K562 (cell line): ENCODE results near the gene WDR83. TPM values are rescaled to one million over a fixed set of nuclear protein-coding genes. Genes with fewer than 3 reads are reported as not detected.

Experiments used
- AFF4 ChIP-seq: sonication (generic); formaldehyde crosslinking; IDR thresholded peaks from 2 replicates; pipeline ENCODE4 v1.8.0; 2023; ENCODE audit warnings: mild to moderate bottlenecking, missing genetic modification reagents
- ARID1B ChIP-seq: fragments of 450-650 bp; IDR thresholded peaks from 2 replicates; pipeline ENCODE4 v1.6.1; 2016; ENCODE audit warnings: antibody characterized with exemption, mild to moderate bottlenecking, inconsistent platforms
- ARNT ChIP-seq, 2 experiments: fragments of 450-650 bp; IDR thresholded peaks; 2 replicates each; pipeline ENCODE4 v1.6.1; 2016; ENCODE audit warnings: mild to moderate bottlenecking in 1 of 2
- BDP1 ChIP-seq: IDR thresholded peaks from 3 replicates; pipeline ENCODE4 v1.6.1; 2011; ENCODE audit not compliant: insufficient read length, insufficient read depth
- BRD4 ChIP-seq: fragments of 200-600 bp; sonication (generic); IDR thresholded peaks from 2 replicates; pipeline ENCODE4 v1.6.1; 2017; ENCODE audit warnings: inconsistent platforms
- BRF2 ChIP-seq: IDR thresholded peaks from 3 replicates; pipeline ENCODE4 v1.6.1; 2011; ENCODE audit warnings: borderline replicate concordance, mild to moderate bottlenecking; ENCODE audit not compliant: insufficient read length, insufficient read depth
- CHD2 ChIP-seq: IDR thresholded peaks from 2 replicates; pipeline ENCODE4 v1.6.1; 2011; ENCODE audit warnings: low read depth, low read length
- CREBBP ChIP-seq: IDR thresholded peaks from one replicate; pipeline ENCODE4 v1.6.1; 2012; ENCODE audit warnings: low read depth, mild to moderate bottlenecking, control low read depth, inconsistent platforms, low read length
- DEAF1 ChIP-seq: fragments of 450-650 bp; formaldehyde crosslinking; IDR thresholded peaks from 2 replicates; pipeline ENCODE4 v1.4.0; 2020; ENCODE audit warnings: mild to moderate bottlenecking, moderate library complexity
- ELF4 ChIP-seq: fragments of 450-650 bp; formaldehyde crosslinking; IDR thresholded peaks from 2 replicates; pipeline ENCODE4 v1.4.0; 2022; ENCODE audit warnings: missing genetic modification characterization
- HDAC2 ChIP-seq: fragments of 450-650 bp; IDR thresholded peaks from 2 replicates; pipeline ENCODE4 v1.6.1; 2016; ENCODE audit warnings: mild to moderate bottlenecking
- HDGF ChIP-seq: fragments of 450-650 bp; IDR thresholded peaks from 2 replicates; pipeline ENCODE4 v1.6.1; 2016
- KAT8 ChIP-seq: fragments of 450-650 bp; IDR thresholded peaks from 2 replicates; pipeline ENCODE4 v1.6.1; 2016; ENCODE audit warnings: low read depth, mild to moderate bottlenecking
- LCOR ChIP-seq: sonication (generic); formaldehyde crosslinking; IDR thresholded peaks from 2 replicates; pipeline ENCODE4 v1.8.0; 2022; ENCODE audit warnings: mild to moderate bottlenecking, missing genetic modification reagents
- MBD2 ChIP-seq: sonication (generic); IDR thresholded peaks from 2 replicates; pipeline ENCODE4 v1.6.1; 2016; ENCODE audit warnings: low read depth, borderline replicate concordance
- MCM7 ChIP-seq, 2 experiments: fragments of 450-650 bp; IDR thresholded peaks; 2 replicates each; pipeline ENCODE4 v1.6.1; 2016 to 2018
- NFE2L1 ChIP-seq: fragments of 450-650 bp; IDR thresholded peaks from 2 replicates; pipeline ENCODE4 v1.6.1; 2016; ENCODE audit warnings: missing genetic modification characterization, low read depth, mild to moderate bottlenecking, missing compliant biosample characterization, moderate library complexity, borderline replicate concordance
- NFIX ChIP-seq: fragments of 250-450 bp; sonication (Bioruptor Pico); IDR thresholded peaks from 2 replicates; pipeline ENCODE4 v1.4.0; 2020; ENCODE audit warnings: low read depth, mild to moderate bottlenecking, moderate library complexity
- PHF21A ChIP-seq: fragments of 450-650 bp; IDR thresholded peaks from 2 replicates; pipeline ENCODE4 v1.6.1; 2017; ENCODE audit warnings: low read depth, borderline replicate concordance
- RB1 ChIP-seq: fragments of 450-650 bp; IDR thresholded peaks from 2 replicates; pipeline ENCODE4 v1.6.1; 2017; ENCODE audit warnings: low read depth, mild to moderate bottlenecking
- SREBF2 ChIP-seq: sonication (generic); formaldehyde crosslinking; IDR thresholded peaks from 2 replicates; pipeline ENCODE4 v1.4.0; 2020; ENCODE audit warnings: mild to moderate bottlenecking, missing genetic modification reagents
- ZFP30 ChIP-seq: fragments of 250-450 bp; sonication (Bioruptor Pico); IDR thresholded peaks from 2 replicates; pipeline ENCODE4 v1.8.0; 2022; ENCODE audit warnings: moderate library complexity, mild to moderate bottlenecking, inconsistent platforms, borderline replicate concordance
- ZFX ChIP-seq: sonication (generic); formaldehyde crosslinking; IDR thresholded peaks from 2 replicates; pipeline ENCODE4 v1.8.0; 2022; ENCODE audit warnings: mild to moderate bottlenecking, missing genetic modification reagents, moderate library complexity
- ZNF121 ChIP-seq: sonication (generic); formaldehyde crosslinking; conservative IDR thresholded peaks from 2 replicates; pipeline ENCODE4 v1.8.0; 2022; ENCODE audit warnings: missing genetic modification reagents
- ZNF253 ChIP-seq: fragments of 250-450 bp; sonication (Bioruptor Pico); conservative IDR thresholded peaks from 2 replicates; pipeline ENCODE4 v1.6.1; 2021; ENCODE audit warnings: mild to moderate bottlenecking
- polyA plus RNA-seq, 8 experiments: library from polyadenylated mRNA; depleted of rRNA in 4 of 8; stranded (reverse) in 5 of 8; unstranded in 3 of 8; fragments of >200 nt; fragmentation: Nextera tagmentation in 2 of 8; fragmentation: Illumina TruSeq in 1 of 8; extraction: Ambion mirVana in 2 of 8; extraction: Trizol in 1 of 8; gene quantifications; 2 replicates each; pipeline versions ENCODE4 v1.2.1 to v1.2.3, GENCODE V29; 2011 to 2014; ENCODE audit warnings: inconsistent platforms in 1 of 8, missing spikeins in 1 of 8
- total RNA-seq, 7 experiments: library from RNA; depleted of rRNA in 6 of 7; stranded (reverse); fragments of >200 nt in 6 of 7; fragmentation: Illumina TruSeq in 2 of 7; extraction: Trizol in 2 of 7; gene quantifications; 2 replicates each; pipeline versions ENCODE4 v1.2.1 to v1.2.3, GENCODE V29; 2011 to 2021; ENCODE audit warnings: low replicate concordance in 1 of 7

WDR83 gene
- total and polyA plus RNA-seq, 9 of the 15 experiments (the other 6 are each of a cell fraction or from before 2014, with no cell fraction given), result 0.52 to 21.3 (median 4.2) TPM

GRCh38 chr19:12723641-12724426, 57.2 kb downstream of the WDR83 start, which contains the start of gene TNPO2 (continued):
- TF ChIP-seq CREBBP (no peak), NFE2L1 (tag) (no peak), ZNF121 (no peak), MCM7 (IDR thresholded peaks at IDR 0.05) (no peak), BRD4 (no peak), AFF4 (no peak), PHF21A (no peak), ZFP30 (CRISPR knock-in tag) (no peak), HDGF (no peak), DEAF1 (CRISPR knock-in tag) (no peak), NFIX (CRISPR knock-in tag) (no peak), KAT8 (no peak), CHD2 (no peak), ZFX (CRISPR knock-in tag) (peak; percentile 81), RB1 (no peak; the same call in 1 of the 2 replicates), ELF4 (no peak), BDP1 (no peak), BRF2 (no peak), LCOR (CRISPR knock-in tag) (no peak), ARID1B (peak; percentile 12; the same call in 1 of the 2 replicates), SREBF2 (no peak), ZNF253 (CRISPR knock-in tag) (no peak), HDAC2 (0 out of 2 replicates have a peak, but pooled peaks have one; percentile 61), MBD2 (0 out of 2 replicates have a peak, but pooled peaks have one; percentile 39), ARNT (IDR thresholded peaks at IDR 0.05) (0 out of 4 replicates have a peak, but pooled peaks of 1 of the 2 experiments have one; percentile 15)
